ENCODE results near the gene NPR2.

The NPR2 gene

GRCh38 chr9:35766997-35767396 is 24.4 kb upstream of the NPR2 start:
- DNase-seq, result no peak

- no peak for DNase-seq
Observed at GRCh38 chr9:35767458-35767857, 23.9 kb upstream of the NPR2 start.

- no peak for DNase-seq
Observed at GRCh38 chr9:35769763-35770162, 21.6 kb upstream of the NPR2 start.

GRCh38 chr9:35771075-35771433 is 20.3 kb upstream of the NPR2 start:
- DNase-seq, result no peak

- DNase-seq, result no peak
Observed at GRCh38 chr9:35771534-35771933, 19.9 kb upstream of the NPR2 start.

- no peak for DNase-seq
Observed at GRCh38 chr9:35771943-35772342, 19.4 kb upstream of the NPR2 start.

- peak; percentile 64 to 69 (median 67) for DNase-seq
Observed at GRCh38 chr9:35774907-35775635, 16.3 kb upstream of the NPR2 start.

- no peak for DNase-seq
Observed at GRCh38 chr9:35776018-35776417, 15.4 kb upstream of the NPR2 start.

GRCh38 chr9:35778496-35778895 is 12.9 kb upstream of the NPR2 start:
- DNase-seq, result no peak

- DNase-seq, result no peak
Observed at GRCh38 chr9:35781066-35781465, 10.3 kb upstream of the NPR2 start.

- DNase-seq, result no peak
Observed at GRCh38 chr9:35783418-35783817, 8.0 kb upstream of the NPR2 start.

- no peak for DNase-seq
Observed at GRCh38 chr9:35789541-35789940, 1.9 kb upstream of the NPR2 start.

- DNase-seq, result no peak
Observed at GRCh38 chr9:35790025-35790384, 1.4 kb upstream of the NPR2 start.

GRCh38 chr9:35790385-35791296 is 750 bp upstream of the NPR2 start:
- DNase-seq, result peak; percentile 71 to 82 (median 80)

- no peak for DNase-seq
Observed at GRCh38 chr9:35792024-35792813, 828 bp downstream of the NPR2 start.

GRCh38 chr9:35792826-35793225 is 1.4 kb downstream of the NPR2 start:
- no peak for DNase-seq

- no peak for DNase-seq
Observed at GRCh38 chr9:35793461-35793860, 2.1 kb downstream of the NPR2 start.

- no peak for DNase-seq
Observed at GRCh38 chr9:35795695-35796094, 4.3 kb downstream of the NPR2 start.

GRCh38 chr9:35797311-35798109 is 6.1 kb downstream of the NPR2 start:
- no peak for DNase-seq

- DNase-seq, result peak; percentile 26 to 38 (median 35)
Observed at GRCh38 chr9:35798658-35799374, 7.4 kb downstream of the NPR2 start.

GRCh38 chr9:35800530-35800929 is 9.1 kb downstream of the NPR2 start:
- no peak for DNase-seq
